ENCODE measurements around the gene TECR.
"Not testable (repeated sequence)": the region's sequence is repeated elsewhere in the genome, so short reads cannot be mapped to it uniquely, and the experiment has no call there.

DNA sequence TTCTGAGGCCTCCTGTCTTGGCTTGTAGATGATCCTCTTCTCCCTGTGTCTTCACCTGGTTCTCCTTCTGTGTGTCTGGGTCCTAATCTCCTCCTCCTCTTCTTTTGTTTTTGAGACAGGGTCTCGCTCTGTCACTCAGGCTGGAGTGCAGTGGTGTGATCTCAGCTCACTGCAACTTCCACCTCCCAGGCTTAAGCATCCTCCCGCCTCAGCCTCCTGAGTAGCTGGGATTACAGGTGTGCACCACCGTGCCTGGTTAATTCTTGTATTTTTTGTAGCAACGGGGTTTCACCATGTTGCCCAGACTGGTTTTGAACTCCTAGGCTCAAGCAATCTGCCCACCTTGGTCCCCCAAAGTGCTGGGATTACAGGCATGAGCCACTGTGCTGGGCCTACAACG is 82.8 kb downstream of the TECR start:
- TF ChIP-seq PHF21A (IDR thresholded peaks at IDR 0.05; ENCODE audit: borderline replicate concordance, low read depth); ZNF274 (IDR thresholded peaks at IDR 0.05; ENCODE audit: borderline replicate concordance, low read depth, low read length); NFIC (IDR thresholded peaks at IDR 0.05); CTCF (IDR thresholded peaks at IDR 0.05 in 2 of 3, conservative IDR thresholded peaks at IDR 0.05 in 1 of 3; ENCODE audit: insufficient read depth in 2 of 3, low read depth in 1 of 3, low read length in 3 of 3); HIVEP1 (CRISPR knock-in tag; IDR thresholded peaks at IDR 0.05); CBX5 (IDR thresholded peaks at IDR 0.05; ENCODE audit: borderline replicate concordance, low read depth); SRSF1 (IDR thresholded peaks at IDR 0.05; ENCODE audit: low read depth, low read length); ETV6 (IDR thresholded peaks at IDR 0.05; ENCODE audit: borderline replicate concordance in 1 of 2, low read depth in 2 of 2, low read length in 1 of 2); ETV6 (CRISPR knock-in tag; IDR thresholded peaks at IDR 0.05; ENCODE audit: borderline replicate concordance); POLR2G (IDR thresholded peaks at IDR 0.05; ENCODE audit: low read depth, low read length): not testable (repeated sequence)
- TF ChIP-seq, protein P1, sequence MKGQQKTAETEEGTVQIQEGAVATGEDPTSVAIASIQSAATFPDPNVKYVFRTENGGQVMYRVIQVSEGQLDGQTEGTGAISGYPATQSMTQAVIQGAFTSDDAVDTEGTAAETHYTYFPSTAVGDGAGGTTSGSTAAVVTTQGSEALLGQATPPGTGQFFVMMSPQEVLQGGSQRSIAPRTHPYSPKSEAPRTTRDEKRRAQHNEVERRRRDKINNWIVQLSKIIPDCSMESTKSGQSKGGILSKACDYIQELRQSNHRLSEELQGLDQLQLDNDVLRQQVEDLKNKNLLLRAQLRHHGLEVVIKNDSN (CRISPR knock-in tag; IDR thresholded peaks at IDR 0.05), result not testable (repeated sequence)
- TF ChIP-seq, protein P2, sequence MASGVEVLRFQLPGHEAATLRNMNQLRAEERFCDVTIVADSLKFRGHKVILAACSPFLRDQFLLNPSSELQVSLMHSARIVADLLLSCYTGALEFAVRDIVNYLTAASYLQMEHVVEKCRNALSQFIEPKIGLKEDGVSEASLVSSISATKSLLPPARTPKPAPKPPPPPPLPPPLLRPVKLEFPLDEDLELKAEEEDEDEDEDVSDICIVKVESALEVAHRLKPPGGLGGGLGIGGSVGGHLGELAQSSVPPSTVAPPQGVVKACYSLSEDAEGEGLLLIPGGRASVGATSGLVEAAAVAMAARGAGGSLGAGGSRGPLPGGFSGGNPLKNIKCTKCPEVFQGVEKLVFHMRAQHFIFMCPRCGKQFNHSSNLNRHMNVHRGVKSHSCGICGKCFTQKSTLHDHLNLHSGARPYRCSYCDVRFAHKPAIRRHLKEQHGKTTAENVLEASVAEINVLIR (CRISPR knock-in tag; IDR thresholded peaks at IDR 0.05), result not testable (repeated sequence)
- TF ChIP-seq, protein P3, sequence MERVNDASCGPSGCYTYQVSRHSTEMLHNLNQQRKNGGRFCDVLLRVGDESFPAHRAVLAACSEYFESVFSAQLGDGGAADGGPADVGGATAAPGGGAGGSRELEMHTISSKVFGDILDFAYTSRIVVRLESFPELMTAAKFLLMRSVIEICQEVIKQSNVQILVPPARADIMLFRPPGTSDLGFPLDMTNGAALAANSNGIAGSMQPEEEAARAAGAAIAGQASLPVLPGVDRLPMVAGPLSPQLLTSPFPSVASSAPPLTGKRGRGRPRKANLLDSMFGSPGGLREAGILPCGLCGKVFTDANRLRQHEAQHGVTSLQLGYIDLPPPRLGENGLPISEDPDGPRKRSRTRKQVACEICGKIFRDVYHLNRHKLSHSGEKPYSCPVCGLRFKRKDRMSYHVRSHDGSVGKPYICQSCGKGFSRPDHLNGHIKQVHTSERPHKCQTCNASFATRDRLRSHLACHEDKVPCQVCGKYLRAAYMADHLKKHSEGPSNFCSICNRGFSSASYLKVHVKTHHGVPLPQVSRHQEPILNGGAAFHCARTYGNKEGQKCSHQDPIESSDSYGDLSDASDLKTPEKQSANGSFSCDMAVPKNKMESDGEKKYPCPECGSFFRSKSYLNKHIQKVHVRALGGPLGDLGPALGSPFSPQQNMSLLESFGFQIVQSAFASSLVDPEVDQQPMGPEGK (CRISPR knock-in tag; IDR thresholded peaks at IDR 0.05; ENCODE audit: borderline replicate concordance), result not testable (repeated sequence)
- TF ChIP-seq, protein P4, sequence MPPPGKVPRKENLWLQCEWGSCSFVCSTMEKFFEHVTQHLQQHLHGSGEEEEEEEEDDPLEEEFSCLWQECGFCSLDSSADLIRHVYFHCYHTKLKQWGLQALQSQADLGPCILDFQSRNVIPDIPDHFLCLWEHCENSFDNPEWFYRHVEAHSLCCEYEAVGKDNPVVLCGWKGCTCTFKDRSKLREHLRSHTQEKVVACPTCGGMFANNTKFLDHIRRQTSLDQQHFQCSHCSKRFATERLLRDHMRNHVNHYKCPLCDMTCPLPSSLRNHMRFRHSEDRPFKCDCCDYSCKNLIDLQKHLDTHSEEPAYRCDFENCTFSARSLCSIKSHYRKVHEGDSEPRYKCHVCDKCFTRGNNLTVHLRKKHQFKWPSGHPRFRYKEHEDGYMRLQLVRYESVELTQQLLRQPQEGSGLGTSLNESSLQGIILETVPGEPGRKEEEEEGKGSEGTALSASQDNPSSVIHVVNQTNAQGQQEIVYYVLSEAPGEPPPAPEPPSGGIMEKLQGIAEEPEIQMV (tag; conservative IDR thresholded peaks at IDR 0.05; ENCODE audit: low read depth), result not testable (repeated sequence)
